ENCODE measurements around the gene DNMT3B.
"Not testable (repeated sequence)": the region's sequence is repeated elsewhere in the genome, so short reads cannot be mapped to it uniquely, and the experiment has no call there.

The DNMT3B gene

DNA sequence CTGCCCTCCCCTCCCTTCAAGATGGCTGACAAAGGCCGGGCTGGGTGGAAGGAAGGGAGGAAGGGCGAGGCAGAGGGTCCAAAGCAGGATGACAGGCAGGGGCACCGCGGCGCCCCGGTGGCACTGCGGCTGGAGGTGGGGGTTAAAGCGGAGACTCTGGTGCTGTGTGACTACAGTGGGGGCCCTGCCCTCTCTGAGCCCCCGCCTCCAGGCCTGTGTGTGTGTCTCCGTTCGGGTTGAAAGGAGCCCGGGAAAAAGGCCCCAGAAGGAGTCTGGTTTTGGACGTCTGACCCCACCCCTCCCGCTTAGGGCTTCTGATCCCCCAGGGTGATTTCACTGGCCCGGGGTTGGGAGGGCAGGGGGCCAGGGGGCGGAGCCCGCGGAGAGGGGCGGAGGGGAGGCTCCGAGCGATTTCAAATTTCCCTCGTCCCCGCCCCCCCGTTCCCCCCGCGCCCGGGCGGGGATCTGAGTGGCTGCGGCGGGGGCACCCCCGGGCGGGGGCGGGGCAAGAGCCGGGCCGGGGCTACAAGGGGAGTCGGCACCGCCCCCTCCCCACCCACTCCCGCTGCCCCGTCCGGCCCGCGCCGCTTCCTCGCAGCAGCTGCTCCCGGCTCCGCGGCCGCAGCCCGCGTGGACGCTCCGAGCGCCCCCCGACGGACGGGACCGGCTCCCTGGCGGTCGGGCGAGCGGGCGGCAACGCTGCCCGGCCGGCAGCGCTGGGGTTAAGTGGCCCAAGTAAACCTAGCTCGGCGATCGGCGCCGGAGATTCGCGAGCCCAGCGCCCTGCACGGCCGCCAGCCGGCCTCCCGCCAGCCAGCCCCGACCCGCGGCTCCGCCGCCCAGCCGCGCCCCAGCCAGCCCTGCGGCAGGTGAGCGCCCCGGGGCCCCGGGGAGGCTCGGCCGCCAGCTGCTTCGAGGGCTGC, at the start of gene DNMT3B:
TSS of gene DNMT3B (plus strand) at position 555 of the 923 bp plus-strand sequence. CDS start 17,939 bp downstream, outside the sequence.
- peak; percentile 61 for DNase-seq (ENCODE audit: low spot score)

- DNase-seq (ENCODE audit: low spot score), result no peak
Measured at GRCh38 chr20:32718749-32719348, 43.3 kb upstream of the DNMT3B start.

- DNase-seq (ENCODE audit: low spot score), result no peak
Measured at GRCh38 chr20:32727683-32728082, 34.5 kb upstream of the DNMT3B start.

DNA sequence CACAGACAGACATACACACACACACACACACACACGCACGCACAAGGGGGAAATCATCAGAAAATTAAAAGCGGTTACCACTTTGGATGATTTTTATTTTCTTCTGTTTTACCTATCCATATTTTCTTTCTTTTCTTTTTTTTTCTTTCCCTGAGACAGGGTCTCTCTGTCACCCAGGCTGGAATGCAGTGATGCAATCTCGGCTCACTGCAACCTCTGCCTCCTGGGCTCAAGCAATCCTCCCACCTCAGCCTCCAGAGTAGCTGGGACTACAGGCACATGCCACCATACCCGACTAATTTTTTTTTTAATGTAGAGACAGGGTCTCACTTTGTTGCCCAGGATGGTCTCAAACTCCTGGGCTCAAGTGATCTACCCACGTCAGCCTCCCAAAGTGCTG, 33.8 kb upstream of the DNMT3B start:
- not testable (repeated sequence) for DNase-seq (ENCODE audit: low spot score)

DNA sequence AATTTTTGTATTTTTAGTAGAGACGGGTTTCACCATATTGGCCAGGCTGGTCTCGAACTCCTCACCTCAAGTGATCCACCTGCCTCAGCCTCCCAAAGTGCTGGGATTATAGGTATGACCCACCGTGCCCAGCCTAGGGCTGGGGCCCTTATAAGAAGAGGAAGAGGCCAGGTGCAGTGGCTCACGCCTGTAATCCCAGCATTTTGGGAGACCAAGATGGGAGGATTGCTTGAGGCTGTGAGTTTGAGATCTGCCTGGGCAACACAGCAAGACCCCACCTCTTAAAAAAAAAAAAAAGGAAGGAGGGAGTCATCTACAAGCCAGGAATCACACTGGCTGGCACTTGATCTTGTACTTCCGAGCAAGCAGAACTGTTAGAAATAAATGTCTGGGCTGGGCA, 32.9 kb upstream of the DNMT3B start:
- not testable (repeated sequence) for DNase-seq (ENCODE audit: low spot score)

DNA sequence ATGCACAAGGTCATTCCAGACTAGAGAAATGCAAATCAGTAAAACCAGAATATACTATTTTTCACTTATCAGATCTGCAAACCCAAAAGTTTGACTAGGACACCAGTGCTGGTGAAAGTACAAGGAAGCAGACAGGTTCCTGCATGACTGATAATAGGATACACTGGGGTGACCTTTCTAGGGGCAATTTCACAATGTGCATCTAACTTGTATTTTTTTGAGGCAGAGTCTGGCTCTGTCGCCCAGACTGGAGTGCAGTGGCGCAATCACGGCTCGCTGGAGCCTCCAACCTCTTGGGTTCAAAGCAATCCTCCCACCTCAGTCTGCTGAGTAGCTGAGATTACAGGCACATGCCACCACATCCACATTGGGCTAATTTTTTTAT, 30.3 kb upstream of the DNMT3B start:
- DNase-seq (ENCODE audit: low spot score), result no peak

GRCh38 chr20:32737371-32738223, 24.6 kb upstream of the DNMT3B start:
- DNase-seq (ENCODE audit: low spot score), result no peak

DNA sequence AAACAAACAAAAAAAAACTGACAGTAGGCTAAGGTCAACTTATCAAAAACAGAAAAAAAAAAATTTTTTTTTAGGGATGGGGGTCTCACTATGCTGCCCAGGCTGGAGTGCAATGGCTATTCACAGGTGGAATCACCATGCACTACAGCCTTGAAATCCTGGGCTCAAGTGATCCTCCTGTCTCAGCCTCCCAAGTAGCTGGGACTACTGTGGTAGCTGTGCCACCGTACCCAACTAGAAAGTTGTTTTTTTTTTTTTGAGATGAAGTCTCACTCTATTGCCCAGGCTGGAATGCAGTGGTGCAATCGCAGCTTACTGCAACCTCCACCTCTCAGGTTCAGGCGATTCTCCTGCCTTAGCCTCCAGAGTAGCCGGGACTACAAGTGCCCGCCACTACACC, 21.0 kb upstream of the DNMT3B start:
- DNase-seq (ENCODE audit: low spot score), result no peak

DNA sequence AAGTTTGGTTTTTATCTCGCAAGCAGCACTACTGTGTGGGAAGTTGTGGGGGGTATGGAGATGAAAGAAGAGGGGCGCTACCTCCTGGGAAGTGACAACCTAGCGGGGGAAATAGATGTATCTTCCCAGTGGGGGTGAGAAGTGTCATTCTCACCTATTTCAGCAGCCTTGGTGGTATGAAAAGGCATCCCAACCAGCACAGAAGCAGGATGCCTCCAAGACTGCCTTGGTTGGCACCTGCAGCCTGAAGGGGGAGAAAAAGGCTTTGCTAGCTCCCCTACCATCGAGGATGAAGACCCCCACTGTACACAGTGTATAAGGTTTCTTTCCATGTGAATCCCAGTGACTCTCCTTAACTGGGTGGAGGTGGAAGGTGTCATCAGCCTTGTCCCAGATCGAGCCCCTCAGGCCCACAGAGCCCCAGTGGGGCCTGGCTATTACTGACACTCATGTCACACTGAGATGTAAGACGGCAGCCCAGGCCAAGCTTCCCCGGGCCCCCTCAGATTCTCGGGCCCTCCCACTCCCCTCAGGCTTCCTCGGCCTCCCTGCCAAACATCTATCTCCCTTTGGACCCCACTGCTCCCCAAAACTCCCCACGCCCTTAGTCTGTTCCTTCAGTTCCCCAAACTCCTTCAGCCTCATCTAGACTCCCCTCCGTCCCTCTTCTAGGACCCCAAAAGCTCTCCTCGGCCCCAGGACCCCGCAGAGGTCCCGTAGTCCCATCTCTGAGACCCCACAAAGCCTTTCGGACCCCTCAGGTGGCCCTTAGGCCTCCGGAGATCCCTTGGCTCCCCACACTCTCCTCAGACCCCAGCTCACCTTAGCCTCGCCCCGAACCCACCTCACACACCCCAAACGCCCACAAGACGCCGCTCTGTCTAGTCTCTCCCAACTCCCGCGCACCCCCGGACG, 19.6 kb upstream of the DNMT3B start:
- no peak for DNase-seq (ENCODE audit: low spot score)

DNA sequence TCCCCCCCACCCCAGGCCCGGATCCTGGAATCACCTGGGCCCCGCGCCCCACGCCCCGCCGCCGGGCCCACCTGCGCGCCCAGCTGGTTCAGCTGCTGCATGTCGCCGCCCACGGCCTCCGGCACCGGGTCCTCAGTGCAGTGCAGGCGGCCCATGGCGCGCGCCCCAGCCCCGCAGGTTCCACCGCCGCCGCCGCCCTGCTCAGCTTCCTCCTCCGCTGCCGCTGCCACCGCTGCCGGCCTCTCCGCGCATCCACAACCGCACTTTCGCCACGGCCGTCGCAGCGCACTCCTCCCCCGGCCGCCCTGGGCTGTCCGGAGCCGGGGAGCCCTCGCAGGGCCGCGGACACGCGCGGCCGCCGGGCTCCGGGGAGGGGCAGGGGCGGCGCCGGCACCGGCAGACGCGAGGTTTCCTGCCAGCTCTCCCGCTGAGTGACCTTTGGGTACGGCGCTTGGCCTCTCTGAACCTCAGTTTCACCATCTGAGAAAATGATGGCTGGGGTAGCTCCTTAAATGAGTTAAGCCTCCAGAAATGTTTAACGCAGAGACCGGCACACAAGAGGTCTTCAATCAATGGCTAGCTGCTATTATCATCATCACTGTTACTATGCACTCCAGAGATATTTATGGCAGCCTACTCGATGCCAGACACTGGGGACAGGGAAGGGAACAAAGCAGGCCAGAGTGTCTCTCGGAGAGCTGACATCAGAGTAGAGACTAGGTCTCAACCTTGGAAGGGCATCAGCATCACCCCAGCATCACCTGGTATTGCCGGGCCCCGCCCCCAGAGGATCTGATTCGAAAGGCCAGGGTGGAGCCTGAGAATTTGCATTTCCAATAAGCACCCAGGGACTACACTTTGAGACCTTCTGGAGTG, 18.7 kb upstream of the DNMT3B start, which contains the start of gene COMMD7:
TSS of gene COMMD7 (minus strand) at position 231 of the 876 bp plus-strand sequence. CDS start at position 155, 76 bp downstream.
- DNase-seq (ENCODE audit: low spot score), result peak; percentile 30

GRCh38 chr20:32749914-32750637, 12.1 kb upstream of the DNMT3B start:
- DNase-seq (ENCODE audit: low spot score), result no peak

- DNase-seq (ENCODE audit: low spot score), result no peak
Measured at GRCh38 chr20:32751293-32751692, 10.9 kb upstream of the DNMT3B start.

GRCh38 chr20:32751702-32752457, 10.3 kb upstream of the DNMT3B start:
- DNase-seq (ENCODE audit: low spot score), result no peak

GRCh38 chr20:32752458-32753250, 9.5 kb upstream of the DNMT3B start:
- no peak for DNase-seq (ENCODE audit: low spot score)

DNA sequence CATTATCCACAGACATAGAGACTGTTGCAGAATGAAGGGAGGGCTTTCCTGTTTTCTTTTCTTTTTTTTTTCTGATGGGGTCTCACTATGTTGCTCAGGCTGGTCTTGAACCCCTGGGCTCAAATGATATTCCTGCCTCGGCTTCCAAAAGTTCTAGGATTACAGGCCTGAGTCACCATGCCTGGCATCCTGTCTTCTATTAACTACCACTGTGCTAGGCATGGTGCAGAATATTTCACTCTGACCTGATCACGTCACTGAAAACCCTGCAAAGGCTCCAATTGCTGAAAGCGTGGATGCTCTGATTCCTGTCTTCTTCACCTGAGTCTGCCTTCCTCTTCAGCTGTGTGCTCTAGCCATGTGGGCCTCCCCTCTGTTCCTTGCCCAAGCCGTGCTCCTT, 8.5 kb upstream of the DNMT3B start:
- DNase-seq (ENCODE audit: low spot score), result no peak

GRCh38 chr20:32756156-32756555, 6.0 kb upstream of the DNMT3B start:
- no peak for DNase-seq (ENCODE audit: low spot score)

- DNase-seq (ENCODE audit: low spot score), result no peak
Measured at GRCh38 chr20:32761417-32761830, 761 bp upstream of the DNMT3B start.

GRCh38 chr20:32762754-32763201, 593 bp downstream of the DNMT3B start:
- DNase-seq (ENCODE audit: low spot score), result no peak
